GM12864 (cell line): ENCODE measurements around the gene PREX1.

Experiments used
- DNase-seq: peaks from one replicate; pipeline ENCODE4 v3.0.0-alpha.2; 2011; ENCODE audit warnings: low read depth
- H3K4me3 ChIP-seq: 2 replicates; pipeline ENCODE4 v1.5.1; 2011; ENCODE audit warnings: mild to moderate bottlenecking, low read depth, low read length, control low read depth
- CTCF ChIP-seq: IDR thresholded peaks from 2 replicates; pipeline ENCODE4 v1.5.1; 2011; ENCODE audit warnings: low read depth, mild to moderate bottlenecking, moderate library complexity, low read length, control low read depth, inconsistent platforms; ENCODE audit errors: missing control alignments

PREX1 gene

DNA sequence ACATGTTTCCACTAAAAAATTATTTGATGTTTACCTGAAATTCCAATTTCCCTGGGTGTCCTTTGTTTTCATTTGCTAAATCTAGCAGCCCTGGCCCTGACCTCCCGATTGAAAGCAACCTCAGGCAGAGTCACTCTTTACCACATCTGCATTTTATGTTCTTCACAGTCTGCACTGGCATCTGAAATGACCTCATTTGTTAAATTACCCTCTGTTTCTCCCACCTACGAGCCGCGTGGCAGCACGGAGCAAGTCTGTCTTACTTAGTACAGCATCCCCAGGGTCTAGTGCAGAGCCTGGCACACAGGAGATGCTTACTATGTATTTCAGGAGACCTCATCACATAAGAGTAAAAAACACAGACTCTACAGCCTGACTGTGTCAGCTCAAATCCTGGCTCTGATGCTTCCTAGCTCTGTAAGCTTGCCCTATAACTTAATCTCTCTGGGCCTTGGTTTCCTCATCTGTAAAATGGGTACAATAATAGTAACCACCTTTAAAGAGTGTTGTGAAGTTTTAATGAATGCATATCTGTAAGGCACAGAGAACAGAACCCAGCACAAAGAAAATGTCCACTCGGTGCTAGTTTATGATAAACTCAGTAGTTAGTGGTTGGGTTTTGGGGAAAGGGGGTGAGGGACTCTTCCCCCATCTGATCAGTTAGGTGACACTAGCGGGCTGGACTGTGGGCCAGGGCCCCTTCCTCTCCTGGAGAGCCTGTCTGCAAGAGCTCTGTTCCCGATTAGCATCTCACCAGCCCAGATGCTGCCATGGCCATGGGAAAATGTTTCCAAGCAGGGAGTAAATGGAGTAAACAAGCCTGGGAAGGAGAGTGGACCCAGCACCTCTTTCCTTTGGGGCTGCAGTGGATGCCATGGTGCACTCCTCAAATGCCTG, 88.2 kb downstream of the PREX1 start:
- no peak for DNase-seq
- H3K4me3 ChIP-seq, result no peak overlapping the region
- no peak for TF ChIP-seq CTCF

DNA sequence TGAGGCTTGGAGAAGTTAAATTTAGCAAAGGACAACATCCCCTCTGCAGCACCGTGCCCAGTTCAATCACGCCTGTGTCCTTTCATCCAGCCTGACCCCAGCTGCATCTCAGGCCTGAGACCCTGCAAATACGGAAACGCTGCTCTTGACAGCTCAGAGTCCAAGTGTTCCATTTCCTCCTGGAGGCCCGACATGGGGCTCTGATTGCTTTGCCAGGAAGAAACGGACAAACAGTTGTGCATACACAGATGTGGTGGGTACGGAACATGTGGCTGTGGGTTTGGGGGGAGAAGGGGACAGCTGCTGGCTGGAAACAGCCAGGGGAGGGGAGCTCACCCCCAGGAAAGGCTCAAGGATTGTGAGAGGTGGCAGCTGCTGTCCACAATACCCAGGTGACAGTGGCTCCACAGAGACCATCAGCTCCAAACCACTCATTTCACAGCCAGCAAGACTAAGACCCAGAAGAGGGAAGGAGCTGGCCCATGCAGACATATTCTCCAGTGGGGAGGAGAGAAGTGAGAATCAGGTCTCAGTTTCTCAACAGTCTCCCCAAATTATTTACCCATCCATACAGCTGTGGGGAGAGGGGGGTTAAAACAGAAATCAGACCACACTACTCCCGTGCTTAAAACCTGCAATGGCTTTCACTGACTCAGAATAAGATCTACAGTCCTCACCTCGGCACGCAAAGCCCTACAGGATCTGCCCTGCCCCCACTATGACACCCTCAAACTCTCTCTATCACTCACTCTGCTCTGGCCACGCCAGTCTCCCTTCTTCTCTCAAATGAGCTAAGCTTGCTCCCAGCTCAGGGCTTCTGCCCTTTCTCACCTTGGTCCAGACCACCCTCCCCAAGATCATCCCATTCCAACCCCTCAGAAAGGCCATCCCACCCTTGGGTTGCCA, 89.1 kb downstream of the PREX1 start:
- DNase-seq, result peak; percentile 91
- no peak for TF ChIP-seq CTCF
- H3K4me3 ChIP-seq, result no peak overlapping the region

GRCh38 chr20:48738094-48738398, 89.8 kb downstream of the PREX1 start:
- TF ChIP-seq CTCF, result no peak
- no peak overlapping the region for H3K4me3 ChIP-seq
- DNase-seq, result no peak

GRCh38 chr20:48737434-48738093, 90.2 kb downstream of the PREX1 start:
- no peak overlapping the region for H3K4me3 ChIP-seq
- no peak for TF ChIP-seq CTCF
- no peak for DNase-seq

GRCh38 chr20:48736636-48737035, 91.2 kb downstream of the PREX1 start:
- TF ChIP-seq CTCF, result no peak
- no peak overlapping the region for H3K4me3 ChIP-seq
- no peak for DNase-seq

- TF ChIP-seq CTCF, result no peak
- no peak for DNase-seq
- H3K4me3 ChIP-seq, result no peak overlapping the region
These were observed 91.6 kb downstream of the PREX1 start for GRCh38 chr20:48736231-48736630.
